ENCODE data around the gene WDR87.

Gene WDR87

GRCh38 chr19:37874784-37875183 lies 31.6 kb downstream of the WDR87 start:
- no peak overlapping the region for H3K27ac ChIP-seq (replicated peaks)
- H3K4me3 ChIP-seq (replicated peaks; ENCODE audit: insufficient read depth, low read length), result no peak overlapping the region
- TF ChIP-seq SPI1 (IDR thresholded peaks at IDR 0.05; ENCODE audit: borderline replicate concordance, low read depth) (no peak), POLR2AphosphoS5 (IDR thresholded peaks at IDR 0.05; ENCODE audit: low read depth) (no peak), CTCF (IDR thresholded peaks at IDR 0.05; ENCODE audit: insufficient read depth, low read length) (no peak), REST (IDR thresholded peaks at IDR 0.05; ENCODE audit: insufficient replicate concordance, low read depth) (no peak), GABPA (IDR thresholded peaks at IDR 0.05; ENCODE audit: low read depth) (no peak)
- no peak for DNase-seq (ENCODE audit: low read depth in 1 of 2, low spot score in 1 of 2)
- H3K27me3 ChIP-seq (ENCODE audit: insufficient read depth, poor library complexity, severe bottlenecking), result no peaks in the 10 kb centered on the region

DNA sequence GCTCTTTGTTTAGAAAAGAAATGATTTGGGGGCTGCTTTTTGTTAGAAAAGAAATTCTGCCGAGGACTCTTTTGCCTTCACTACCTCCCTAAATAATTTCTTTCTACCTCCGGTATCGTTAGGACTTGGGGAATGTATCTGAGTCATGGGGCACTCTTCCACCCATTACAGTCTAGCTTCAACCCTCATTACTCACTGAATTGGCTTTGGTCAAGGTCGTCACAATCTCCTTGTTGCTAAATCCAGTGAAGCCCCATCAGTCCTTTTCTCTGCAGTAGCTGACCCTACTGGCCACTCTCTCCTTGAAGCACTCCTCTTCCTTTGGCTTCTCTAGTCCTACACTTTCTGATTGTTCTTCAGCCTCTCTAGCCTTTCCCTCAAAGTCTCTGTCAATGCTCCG lies 34.0 kb downstream of the WDR87 start:
- H3K27me3 ChIP-seq (ENCODE audit: insufficient read depth, poor library complexity, severe bottlenecking), result no peaks in the 10 kb centered on the region
- TF ChIP-seq REST (IDR thresholded peaks at IDR 0.05; ENCODE audit: insufficient replicate concordance, low read depth) (no peak), POLR2AphosphoS5 (IDR thresholded peaks at IDR 0.05; ENCODE audit: low read depth) (no peak), CTCF (IDR thresholded peaks at IDR 0.05; ENCODE audit: insufficient read depth, low read length) (no peak), SPI1 (IDR thresholded peaks at IDR 0.05; ENCODE audit: borderline replicate concordance, low read depth) (no peak), GABPA (IDR thresholded peaks at IDR 0.05; ENCODE audit: low read depth) (no peak)
- H3K27ac ChIP-seq (replicated peaks), result no peak overlapping the region
- no peak for DNase-seq (ENCODE audit: low read depth in 1 of 2, low spot score in 1 of 2)
- H3K4me3 ChIP-seq (replicated peaks; ENCODE audit: insufficient read depth, low read length), result no peak overlapping the region

DNA sequence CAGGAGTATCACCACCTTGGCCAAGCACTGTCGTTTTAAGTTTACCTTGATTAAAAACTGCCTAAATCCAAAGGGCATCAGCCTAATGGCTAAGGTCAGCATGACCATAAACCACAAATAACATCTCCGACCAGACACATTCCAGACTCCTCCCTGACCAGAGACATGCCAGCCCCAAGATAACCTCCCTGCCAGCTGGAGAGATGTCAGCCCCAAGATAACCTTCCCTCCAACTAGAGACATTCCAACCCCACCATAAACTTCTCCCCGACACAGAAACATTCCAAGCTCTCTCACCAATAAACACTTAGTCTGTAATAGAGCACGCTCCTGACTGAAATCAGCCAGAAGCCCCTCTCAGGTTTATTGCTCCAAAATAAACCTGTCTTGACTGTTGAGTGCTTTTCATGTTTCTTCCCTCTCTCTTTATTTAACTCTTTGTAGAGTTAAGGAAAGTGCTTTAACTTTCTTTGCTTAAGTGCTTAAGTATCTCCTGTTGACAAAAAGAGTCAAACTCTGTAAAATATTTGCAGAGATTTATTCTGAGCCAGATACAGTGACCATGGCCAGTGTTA lies 36.5 kb downstream of the WDR87 start:
- DNase-seq (ENCODE audit: low read depth in 1 of 2, low spot score in 1 of 2), result no peak
- Histone ChIP-seq H3K27ac (replicated peaks) (no peak overlapping the region), H3K27me3 (ENCODE audit: insufficient read depth, poor library complexity, severe bottlenecking) (no peaks in the 10 kb centered on the region), H3K4me3 (replicated peaks; ENCODE audit: insufficient read depth, low read length) (no peak overlapping the region)
- TF ChIP-seq SPI1 (IDR thresholded peaks at IDR 0.05; ENCODE audit: borderline replicate concordance, low read depth) (no peak), GABPA (IDR thresholded peaks at IDR 0.05; ENCODE audit: low read depth) (no peak), POLR2AphosphoS5 (IDR thresholded peaks at IDR 0.05; ENCODE audit: low read depth) (no peak), CTCF (IDR thresholded peaks at IDR 0.05; ENCODE audit: insufficient read depth, low read length) (no peak), REST (IDR thresholded peaks at IDR 0.05; ENCODE audit: insufficient replicate concordance, low read depth) (no peak)

Measured in HL-60 (cell line).